ENCODE data around the gene TNFAIP8L3. TPM values are rescaled to one million over a fixed set of nuclear protein-coding genes. Genes with fewer than 3 reads are reported as not detected.

The TNFAIP8L3 gene
- total RNA-seq, 1 donor from 2014 or later: not detected

GRCh38 chr15:51097553-51098330, 3.0 kb upstream of the TNFAIP8L3 start:
- Mint-ChIP-seq H3K4me1 (ENCODE audit: low read depth, unreplicated experiment) (no peaks in the 10 kb centered on the region), H3K27ac (ENCODE audit: unreplicated experiment) (no peak overlapping the region), H3K36me3 (ENCODE audit: unreplicated experiment) (no peaks in the 10 kb centered on the region), H3K4me3 (ENCODE audit: unreplicated experiment) (no peak overlapping the region), H3K9me3 (ENCODE audit: unreplicated experiment) (peaks cover 2% of the 10 kb centered on the region), H3K27me3 (ENCODE audit: unreplicated experiment) (no peaks in the 10 kb centered on the region)
- TF ChIP-seq CTCF (IDR thresholded peaks at IDR 0.05; ENCODE audit: partially characterized antibody, unreplicated experiment): no peak
- DNase-seq: no peak

GRCh38 chr15:51096976-51097375, 2.3 kb upstream of the TNFAIP8L3 start:
- no peaks in the 10 kb centered on the region for H3K36me3 Mint-ChIP-seq (ENCODE audit: unreplicated experiment)
- no peaks in the 10 kb centered on the region for H3K4me1 Mint-ChIP-seq (ENCODE audit: low read depth, unreplicated experiment)
- no peak for DNase-seq
- no peak overlapping the region for H3K27ac Mint-ChIP-seq (ENCODE audit: unreplicated experiment)
- H3K9me3 Mint-ChIP-seq (ENCODE audit: unreplicated experiment): no peaks in the 10 kb centered on the region
- H3K4me3 Mint-ChIP-seq (ENCODE audit: unreplicated experiment): no peak overlapping the region
- no peak for TF ChIP-seq CTCF (IDR thresholded peaks at IDR 0.05; ENCODE audit: partially characterized antibody, unreplicated experiment)
- H3K27me3 Mint-ChIP-seq (ENCODE audit: unreplicated experiment): no peaks in the 10 kb centered on the region

- H3K4me3 Mint-ChIP-seq (ENCODE audit: unreplicated experiment): peak overlapping the region; percentile 25
- no peaks in the 10 kb centered on the region for H3K4me1 Mint-ChIP-seq (ENCODE audit: low read depth, unreplicated experiment)
- no peaks in the 10 kb centered on the region for H3K36me3 Mint-ChIP-seq (ENCODE audit: unreplicated experiment)
- peaks cover 7% of the 10 kb centered on the region for H3K27me3 Mint-ChIP-seq (ENCODE audit: unreplicated experiment)
- no peak overlapping the region for H3K27ac Mint-ChIP-seq (ENCODE audit: unreplicated experiment)
- no peaks in the 10 kb centered on the region for H3K9me3 Mint-ChIP-seq (ENCODE audit: unreplicated experiment)
- no peak for TF ChIP-seq CTCF (IDR thresholded peaks at IDR 0.05; ENCODE audit: partially characterized antibody, unreplicated experiment)
- DNase-seq: no peak
These were observed 1.1 kb upstream of the TNFAIP8L3 start for GRCh38 chr15:51095681-51096331.

- Mint-ChIP-seq H3K27ac (ENCODE audit: unreplicated experiment) (no peak overlapping the region), H3K4me3 (ENCODE audit: unreplicated experiment) (peak overlapping the region; percentile 83), H3K36me3 (ENCODE audit: unreplicated experiment) (no peaks in the 10 kb centered on the region), H3K27me3 (ENCODE audit: unreplicated experiment) (peaks cover 7% of the 10 kb centered on the region), H3K9me3 (ENCODE audit: unreplicated experiment) (no peaks in the 10 kb centered on the region), H3K4me1 (ENCODE audit: low read depth, unreplicated experiment) (no peaks in the 10 kb centered on the region)
- TF ChIP-seq CTCF (IDR thresholded peaks at IDR 0.05; ENCODE audit: partially characterized antibody, unreplicated experiment): no peak
- DNase-seq: peak; percentile 41
These were observed 684 bp downstream of the TNFAIP8L3 start for GRCh38 chr15:51093839-51094605.
